Brain microvascular endothelial cell (primary cell): ENCODE data around the gene ZC2HC1C.

Source experiments
- DNase-seq: peaks from one replicate; pipeline ENCODE4 v3.0.0-alpha.2; 2020
- H3K27ac ChIP-seq: fragments of 250-450 bp; sonication (Bioruptor Pico); 2 replicates; pipeline ENCODE4 v1.5.1; 2020; ENCODE audit warnings: mild to moderate bottlenecking, moderate library complexity
- H3K27me3 ChIP-seq: fragments of 250-450 bp; sonication (Bioruptor Pico); replicated peaks from 2 replicates; pipeline ENCODE4 v1.5.1; 2020; ENCODE audit warnings: mild to moderate bottlenecking
- H3K36me3 ChIP-seq: fragments of 250-450 bp; sonication (Bioruptor Pico); replicated peaks from 2 replicates; pipeline ENCODE4 v1.5.1; 2020; ENCODE audit warnings: mild to moderate bottlenecking
- H3K4me3 ChIP-seq: 2 replicates; pipeline ENCODE4 v1.5.1; 2011; ENCODE audit warnings: low read depth, mild to moderate bottlenecking, control low read depth, low read length, moderate library complexity
- CTCF ChIP-seq: IDR thresholded peaks from 2 replicates; pipeline ENCODE4 v1.5.1; 2011; ENCODE audit warnings: low read depth, mild to moderate bottlenecking, moderate library complexity, low read length, control low read depth, inconsistent platforms; ENCODE audit errors: missing control alignments
- in situ Hi-C: cut with HindIII; loops from 2 replicates; pipeline ENCODE4 v1.10.0; 2017; ENCODE audit warnings: low sequenced_read_pairs, low pct_ligation_motif_present

Gene ZC2HC1C

GRCh38 chr14:75079521-75079920 is 10.1 kb downstream of the ZC2HC1C start:
- no peak for DNase-seq
- no peak for TF ChIP-seq CTCF
- in situ Hi-C loops: no loop called here

GRCh38 chr14:75081660-75082229 is 12.3 kb downstream of the ZC2HC1C start:
- DNase-seq: no peak
- in situ Hi-C loops: no loop called here
- no peak for TF ChIP-seq CTCF
- no peak overlapping the region for H3K27ac ChIP-seq
- H3K36me3 ChIP-seq: peaks cover 19% of the 10 kb centered on the region
- H3K4me3 ChIP-seq: no peak overlapping the region
- no peaks in the 10 kb centered on the region for H3K27me3 ChIP-seq

More at GRCh38 chr14:75079521-75079920, 10.1 kb downstream of the ZC2HC1C start:
- H3K27ac ChIP-seq: no peak overlapping the region
- H3K4me3 ChIP-seq: no peak overlapping the region
- no peaks in the 10 kb centered on the region for H3K27me3 ChIP-seq
- peaks cover 10% of the 10 kb centered on the region for H3K36me3 ChIP-seq

- no peaks in the 10 kb centered on the region for H3K27me3 ChIP-seq
- TF ChIP-seq CTCF: no peak
- in situ Hi-C loops: no loop called here
- no peak overlapping the region for H3K4me3 ChIP-seq
- H3K27ac ChIP-seq: no peak overlapping the region
- DNase-seq: no peak
- H3K36me3 ChIP-seq: peaks cover 34% of the 10 kb centered on the region
Measured at GRCh38 chr14:75083271-75083670, 13.8 kb downstream of the ZC2HC1C start.

- in situ Hi-C loops: no loop called here
Measured at GRCh38 chr14:75084513-75084912, 15.1 kb downstream of the ZC2HC1C start.

GRCh38 chr14:75088153-75088552 is 18.7 kb downstream of the ZC2HC1C start:
- Histone ChIP-seq H3K27me3 (no peaks in the 10 kb centered on the region), H3K36me3 (peaks cover 51% of the 10 kb centered on the region), H3K27ac (no peak overlapping the region), H3K4me3 (no peak overlapping the region)
- no peak for TF ChIP-seq CTCF
- no peak for DNase-seq
- in situ Hi-C loops: no loop called here

More at GRCh38 chr14:75084513-75084912, 15.1 kb downstream of the ZC2HC1C start:
- no peak for DNase-seq
- Histone ChIP-seq H3K4me3 (no peak overlapping the region), H3K27ac (no peak overlapping the region), H3K27me3 (no peaks in the 10 kb centered on the region), H3K36me3 (peaks cover 35% of the 10 kb centered on the region)
- TF ChIP-seq CTCF: no peak
